Measurements from ENCODE around the gene TARS2. TPM values are rescaled to one million over a fixed set of nuclear protein-coding genes. Genes with fewer than 3 reads are reported as not detected.

The TARS2 gene
- total and polyA plus RNA-seq, 10 of the 15 experiments (the other 5 are each of a cell fraction or from before 2014, with no cell fraction given), result 11.0 to 51.8 (median 45.2) TPM

GRCh38 chr1:150537732-150538684, 50.8 kb downstream of the TARS2 start (continued):
- TF ChIP-seq HSF1 (IDR thresholded peaks at IDR 0.05; ENCODE audit: low read depth, low read length) (no peak), KDM1A (IDR thresholded peaks at IDR 0.05; ENCODE audit: borderline replicate concordance) (no peak), FOXM1 (IDR thresholded peaks at IDR 0.05; ENCODE audit: low read depth, low read length) (no peak), ZNF274 (IDR thresholded peaks at IDR 0.05; ENCODE audit: insufficient read depth, insufficient read length) (no peak), BMI1 (IDR thresholded peaks at IDR 0.05; ENCODE audit: borderline replicate concordance) (no peak), E4F1 (IDR thresholded peaks at IDR 0.05; ENCODE audit: borderline replicate concordance, partially characterized antibody) (no peak)
- TF ChIP-seq, protein P1, sequence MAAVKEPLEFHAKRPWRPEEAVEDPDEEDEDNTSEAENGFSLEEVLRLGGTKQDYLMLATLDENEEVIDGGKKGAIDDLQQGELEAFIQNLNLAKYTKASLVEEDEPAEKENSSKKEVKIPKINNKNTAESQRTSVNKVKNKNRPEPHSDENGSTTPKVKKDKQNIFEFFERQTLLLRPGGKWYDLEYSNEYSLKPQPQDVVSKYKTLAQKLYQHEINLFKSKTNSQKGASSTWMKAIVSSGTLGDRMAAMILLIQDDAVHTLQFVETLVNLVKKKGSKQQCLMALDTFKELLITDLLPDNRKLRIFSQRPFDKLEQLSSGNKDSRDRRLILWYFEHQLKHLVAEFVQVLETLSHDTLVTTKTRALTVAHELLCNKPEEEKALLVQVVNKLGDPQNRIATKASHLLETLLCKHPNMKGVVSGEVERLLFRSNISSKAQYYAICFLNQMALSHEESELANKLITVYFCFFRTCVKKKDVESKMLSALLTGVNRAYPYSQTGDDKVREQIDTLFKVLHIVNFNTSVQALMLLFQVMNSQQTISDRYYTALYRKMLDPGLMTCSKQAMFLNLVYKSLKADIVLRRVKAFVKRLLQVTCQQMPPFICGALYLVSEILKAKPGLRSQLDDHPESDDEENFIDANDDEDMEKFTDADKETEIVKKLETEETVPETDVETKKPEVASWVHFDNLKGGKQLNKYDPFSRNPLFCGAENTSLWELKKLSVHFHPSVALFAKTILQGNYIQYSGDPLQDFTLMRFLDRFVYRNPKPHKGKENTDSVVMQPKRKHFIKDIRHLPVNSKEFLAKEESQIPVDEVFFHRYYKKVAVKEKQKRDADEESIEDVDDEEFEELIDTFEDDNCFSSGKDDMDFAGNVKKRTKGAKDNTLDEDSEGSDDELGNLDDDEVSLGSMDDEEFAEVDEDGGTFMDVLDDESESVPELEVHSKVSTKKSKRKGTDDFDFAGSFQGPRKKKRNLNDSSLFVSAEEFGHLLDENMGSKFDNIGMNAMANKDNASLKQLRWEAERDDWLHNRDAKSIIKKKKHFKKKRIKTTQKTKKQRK (IDR thresholded peaks at IDR 0.05; ENCODE audit: low read depth, low read length), result no peak

Data from GM12878 (cell line).